Measurements from ENCODE around the gene TXNDC15. TPM values are rescaled to one million over a fixed set of nuclear protein-coding genes. Genes with fewer than 3 reads are reported as not detected.
"Not testable (repeated sequence)": the region's sequence is repeated elsewhere in the genome, so short reads cannot be mapped to it uniquely, and the experiment has no call there.

The TXNDC15 gene
- total RNA-seq, result 10 to 100 TPM; 69.9 TPM

DNA sequence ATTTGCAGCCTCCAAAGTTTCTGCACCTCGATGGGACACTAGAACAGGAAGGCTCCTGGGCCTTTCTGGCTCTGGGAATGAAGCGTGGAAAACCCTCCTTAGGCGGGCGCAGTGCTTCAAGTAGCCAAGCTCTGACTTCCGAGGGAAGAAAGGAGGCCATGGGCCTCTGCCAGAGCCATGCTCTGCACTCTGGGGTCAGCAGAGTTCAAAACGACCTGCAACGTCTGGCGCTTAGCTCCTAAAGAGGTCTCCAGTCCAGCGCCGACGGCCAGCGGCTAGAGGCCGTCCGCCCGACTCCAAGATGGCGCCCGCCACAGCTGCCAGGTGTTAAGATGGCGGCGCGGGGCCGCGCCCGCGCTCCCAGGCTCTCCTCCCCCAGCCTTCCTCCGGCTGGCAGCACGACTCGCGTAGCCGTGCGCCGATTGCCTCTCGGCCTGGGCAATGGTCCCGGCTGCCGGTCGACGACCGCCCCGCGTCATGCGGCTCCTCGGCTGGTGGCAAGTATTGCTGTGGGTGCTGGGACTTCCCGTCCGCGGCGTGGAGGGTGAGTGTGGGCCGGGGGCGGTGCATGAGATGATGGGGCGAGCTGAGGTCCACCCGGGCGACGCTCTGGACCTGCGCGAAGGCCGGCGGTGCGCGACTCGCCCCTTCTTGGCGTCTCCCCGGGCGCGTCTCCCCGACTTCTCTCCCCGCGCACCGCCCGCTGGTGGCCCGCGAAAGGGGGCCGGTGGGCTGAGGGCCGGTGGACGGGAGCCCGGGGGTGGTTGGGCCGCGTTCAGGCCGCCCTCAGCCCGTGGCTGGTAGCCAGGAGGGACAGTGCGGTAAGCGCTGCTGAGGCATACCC lies at the start of gene TXNDC15:
TSS of gene TXNDC15 (plus strand) at position 385 of the 844 bp plus-strand sequence. CDS start at position 442, 57 bp downstream.
- peak; percentile 95 to 97 for ATAC-seq
- no peaks in the 10 kb centered on the region for H3K9me3 Mint-ChIP-seq
- peak within 1 kb of the TSS; percentile 95 to 96 for H3K27ac Mint-ChIP-seq
- no peaks in the 10 kb centered on the region for H3K27me3 Mint-ChIP-seq
- peak within 1 kb of the TSS; percentile 95 for H3K4me3 Mint-ChIP-seq
- no peaks in the 10 kb centered on the region for H3K36me3 Mint-ChIP-seq
- H3K4me1 Mint-ChIP-seq (ENCODE audit: low read depth in 2 of 2), result peaks cover 36 to 40% of the 10 kb centered on the region in 2 donors
- peak; percentile 88 for DNase-seq (ENCODE audit: low spot score)

- Mint-ChIP-seq H3K9me3 (no peaks in the 10 kb centered on the region), H3K4me1 (ENCODE audit: low read depth in 2 of 2) (peaks cover 8 to 9% of the 10 kb centered on the region in 2 donors), H3K36me3 (peaks cover 17% of the 10 kb centered on the region), H3K27ac (peak overlapping the region in 1 of 2 donors; percentile 51), H3K27me3 (no peaks in the 10 kb centered on the region), H3K4me3 (no peak overlapping the region)
- ATAC-seq (no peak), DNase-seq (ENCODE audit: low spot score) (no peak)
These were observed 49.5 kb upstream of the TXNDC15 start for GRCh38 chr5:134824681-134825080.

DNA sequence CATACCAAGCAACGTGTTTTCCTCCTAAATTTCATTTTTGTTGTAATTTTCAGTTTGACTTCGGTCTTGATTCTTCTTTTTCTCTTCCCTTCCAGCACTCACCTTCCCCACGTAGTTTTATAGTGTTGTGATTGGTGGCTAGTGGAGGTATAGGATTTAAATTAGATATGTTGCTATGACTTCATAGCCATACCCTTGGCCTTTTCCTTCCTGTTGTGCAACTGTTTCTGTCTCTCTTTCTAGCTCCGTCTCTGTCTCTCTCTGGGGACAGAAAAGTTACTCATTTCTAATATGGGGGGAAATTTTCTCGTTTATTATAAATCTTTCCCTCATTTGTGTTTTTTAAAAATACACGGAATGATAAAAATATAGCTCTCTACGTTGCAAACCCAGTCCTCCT lies 49.0 kb upstream of the TXNDC15 start:
- Mint-ChIP-seq H3K9me3 (no peaks in the 10 kb centered on the region), H3K27ac (peak overlapping the region; percentile 14 to 51), H3K27me3 (no peaks in the 10 kb centered on the region), H3K4me3 (peak overlapping the region; percentile 9), H3K4me1 (ENCODE audit: low read depth in 2 of 2) (peaks cover 8 to 9% of the 10 kb centered on the region in 2 donors), H3K36me3 (peaks cover 17% of the 10 kb centered on the region)
- DNase-seq (ENCODE audit: low spot score), result no peak
- peak in 1 of 2 donors; percentile 65 for ATAC-seq

GRCh38 chr5:134833340-134834032 lies 40.7 kb upstream of the TXNDC15 start:
- no peaks in the 10 kb centered on the region for H3K27me3 Mint-ChIP-seq
- H3K27ac Mint-ChIP-seq, result peak overlapping the region in 1 of 2 donors; percentile 17
- no peaks in the 10 kb centered on the region for H3K4me1 Mint-ChIP-seq (ENCODE audit: low read depth in 2 of 2)
- no peak for ATAC-seq
- H3K36me3 Mint-ChIP-seq, result no peaks in the 10 kb centered on the region
- no peaks in the 10 kb centered on the region for H3K9me3 Mint-ChIP-seq
- DNase-seq (ENCODE audit: low spot score), result no peak
- H3K4me3 Mint-ChIP-seq, result no peak overlapping the region

- H3K9me3 Mint-ChIP-seq, result no peaks in the 10 kb centered on the region
These were observed 38.5 kb upstream of the TXNDC15 start for GRCh38 chr5:134835623-134836022.

GRCh38 chr5:134837530-134838181 lies 36.5 kb upstream of the TXNDC15 start:
- Mint-ChIP-seq H3K9me3 (no peaks in the 10 kb centered on the region), H3K27ac (no peak overlapping the region), H3K36me3 (no peaks in the 10 kb centered on the region), H3K4me1 (ENCODE audit: low read depth in 2 of 2) (no peaks in the 10 kb centered on the region), H3K4me3 (no peak overlapping the region), H3K27me3 (no peaks in the 10 kb centered on the region)
- DNase-seq (ENCODE audit: low spot score), result no peak
- ATAC-seq, result no peak

More at GRCh38 chr5:134835623-134836022, 38.5 kb upstream of the TXNDC15 start:
- Mint-ChIP-seq H3K4me1 (ENCODE audit: low read depth in 2 of 2) (no peaks in the 10 kb centered on the region), H3K27me3 (no peaks in the 10 kb centered on the region), H3K36me3 (no peaks in the 10 kb centered on the region), H3K27ac (no peak overlapping the region), H3K4me3 (no peak overlapping the region)
- DNase-seq (ENCODE audit: low spot score), result no peak
- no peak for ATAC-seq

DNA sequence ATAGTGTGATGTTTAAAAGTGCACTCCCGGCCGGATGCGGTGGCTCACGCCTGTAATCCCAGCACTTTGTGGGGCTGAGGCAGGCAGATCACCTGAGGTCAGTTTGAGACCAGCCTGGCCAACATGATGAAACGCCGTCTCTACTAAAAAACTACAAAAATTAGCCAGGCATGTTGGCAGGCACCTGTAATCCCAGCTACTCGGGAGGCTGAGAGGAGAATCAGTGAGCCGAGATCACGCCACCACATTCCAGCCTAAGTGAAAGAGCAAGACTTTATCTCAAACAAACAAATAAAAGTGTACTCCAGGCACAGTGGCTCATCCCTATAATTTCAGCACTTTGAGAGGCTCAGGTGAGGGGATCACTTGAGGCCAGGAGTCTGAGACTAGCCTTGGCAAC lies 35.8 kb upstream of the TXNDC15 start:
- not testable (repeated sequence) for H3K36me3 Mint-ChIP-seq; H3K4me3 Mint-ChIP-seq; H3K27me3 Mint-ChIP-seq; DNase-seq (ENCODE audit: low spot score); ATAC-seq; H3K9me3 Mint-ChIP-seq; H3K4me1 Mint-ChIP-seq (ENCODE audit: low read depth in 2 of 2); H3K27ac Mint-ChIP-seq

DNA sequence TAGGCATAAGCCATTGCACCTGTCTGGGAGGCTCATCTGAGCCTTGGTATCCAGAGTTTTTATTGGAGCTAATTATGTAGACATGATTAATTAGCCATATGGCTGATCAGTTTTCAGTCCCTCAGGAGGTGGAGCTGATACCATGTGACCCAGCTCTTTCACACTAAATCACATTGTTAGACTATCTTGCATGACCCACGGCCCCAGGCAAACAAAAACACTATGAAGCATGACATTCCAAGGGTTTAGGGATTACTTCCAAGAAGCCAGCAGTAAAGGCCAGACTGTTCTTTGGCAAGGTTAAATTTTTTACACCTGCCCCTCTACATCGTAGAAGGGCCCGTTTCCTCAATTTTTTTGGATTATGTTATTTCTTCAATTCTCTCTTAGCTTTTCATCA lies 33.4 kb upstream of the TXNDC15 start:
- Mint-ChIP-seq H3K27me3 (no peaks in the 10 kb centered on the region), H3K4me3 (no peak overlapping the region), H3K4me1 (ENCODE audit: low read depth in 2 of 2) (peaks cover 10 to 11% of the 10 kb centered on the region in 2 donors), H3K27ac (no peak overlapping the region), H3K36me3 (no peaks in the 10 kb centered on the region), H3K9me3 (no peaks in the 10 kb centered on the region)
- no peak for DNase-seq (ENCODE audit: low spot score)
- no peak for ATAC-seq

- H3K9me3 Mint-ChIP-seq, result no peaks in the 10 kb centered on the region
- H3K27ac Mint-ChIP-seq, result peak overlapping the region; percentile 90 to 98
- no peak for ATAC-seq
- no peak for DNase-seq (ENCODE audit: low spot score)
- peaks cover 10 to 14% of the 10 kb centered on the region in 2 donors for H3K4me1 Mint-ChIP-seq (ENCODE audit: low read depth in 2 of 2)
- no peak overlapping the region for H3K4me3 Mint-ChIP-seq
- H3K36me3 Mint-ChIP-seq, result no peaks in the 10 kb centered on the region
- H3K27me3 Mint-ChIP-seq, result no peaks in the 10 kb centered on the region
These were observed 29.9 kb upstream of the TXNDC15 start for GRCh38 chr5:134844252-134844651.

DNA sequence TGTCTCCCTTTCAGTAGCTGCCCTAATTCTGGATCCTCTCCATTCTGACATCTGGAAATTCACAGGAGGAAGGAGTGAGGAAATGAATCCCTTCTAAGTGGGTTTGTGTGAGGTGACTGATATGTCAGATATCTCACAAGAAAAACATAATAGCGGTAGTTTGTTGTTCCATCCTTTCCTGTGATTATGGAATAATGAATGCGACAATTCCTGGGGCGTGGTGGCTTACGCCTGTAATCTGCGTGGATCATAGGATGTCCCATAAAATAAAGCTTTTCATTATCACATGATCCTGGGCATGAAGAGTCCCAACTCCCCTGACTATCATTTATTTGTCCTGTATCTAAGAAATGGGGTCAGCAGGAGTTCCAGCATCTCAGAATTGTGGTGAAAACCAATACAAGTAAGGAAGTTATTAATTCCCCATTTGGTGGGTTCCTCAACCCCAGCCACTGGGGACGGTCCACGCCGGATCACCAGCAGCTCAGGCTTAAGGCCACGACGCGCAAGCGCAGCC lies 28.8 kb upstream of the TXNDC15 start:
- Mint-ChIP-seq H3K27ac (peak overlapping the region; percentile 90 to 98), H3K4me3 (peak overlapping the region; percentile 93), H3K36me3 (no peaks in the 10 kb centered on the region), H3K4me1 (ENCODE audit: low read depth in 2 of 2) (peaks cover 10 to 17% of the 10 kb centered on the region in 2 donors), H3K27me3 (no peaks in the 10 kb centered on the region), H3K9me3 (no peaks in the 10 kb centered on the region)
- DNase-seq (ENCODE audit: low spot score) (no peak), ATAC-seq (no peak)

DNA sequence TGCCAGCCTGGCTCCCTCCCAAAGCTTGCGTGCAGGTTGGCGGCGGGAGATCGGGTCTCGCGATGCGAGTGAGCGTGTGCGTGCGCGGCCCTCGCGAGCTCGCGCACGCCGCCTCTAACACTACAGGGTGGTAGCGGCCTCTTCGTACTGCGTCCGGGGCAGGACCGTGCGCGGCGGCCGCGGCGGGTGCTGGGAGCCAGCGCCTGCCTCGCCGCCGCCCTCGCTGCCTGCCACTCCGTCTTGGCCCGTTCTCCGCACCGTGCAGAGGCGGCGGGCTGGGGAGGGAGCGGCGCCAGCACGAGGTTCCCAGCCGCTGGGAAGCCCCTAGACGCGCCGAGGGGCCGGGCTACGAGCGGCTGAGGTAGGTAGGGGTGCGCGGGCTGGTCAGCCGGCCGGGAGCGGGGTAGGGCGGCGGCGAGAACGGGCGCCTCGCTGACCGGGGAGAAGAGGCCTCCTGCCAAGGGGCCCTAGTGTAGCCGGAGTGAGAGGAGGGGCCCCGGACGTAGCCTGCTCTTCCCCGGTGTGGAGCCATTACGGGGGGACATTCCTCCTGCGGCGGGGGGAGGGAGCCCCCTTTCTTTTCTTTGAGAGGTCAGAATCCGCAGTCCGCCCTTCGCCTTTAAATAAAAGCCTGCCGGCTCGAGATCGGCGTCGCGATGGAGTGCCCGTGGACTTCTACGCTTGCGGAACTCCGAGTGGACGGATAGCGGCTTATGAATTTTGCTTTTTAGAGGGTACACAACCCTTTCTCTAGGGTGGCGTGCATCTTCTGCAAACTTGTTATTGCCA lies 28.1 kb upstream of the TXNDC15 start, which contains the start of gene C5orf24:
TSS of gene C5orf24 (plus strand) at position 117 of the 789 bp plus-strand sequence. CDS start 8,933 bp downstream, outside the sequence.
- no peaks in the 10 kb centered on the region for H3K9me3 Mint-ChIP-seq
- H3K27ac Mint-ChIP-seq, result peak within 1 kb of the TSS; percentile 90 to 98
- peak; percentile 96 for DNase-seq (ENCODE audit: low spot score)
- H3K27me3 Mint-ChIP-seq, result no peaks in the 10 kb centered on the region
- ATAC-seq, result peak; percentile 98 to 99
- peak within 1 kb of the TSS; percentile 93 for H3K4me3 Mint-ChIP-seq
- H3K4me1 Mint-ChIP-seq (ENCODE audit: low read depth in 2 of 2), result peaks cover 10 to 17% of the 10 kb centered on the region in 2 donors
- no peaks in the 10 kb centered on the region for H3K36me3 Mint-ChIP-seq

DNA sequence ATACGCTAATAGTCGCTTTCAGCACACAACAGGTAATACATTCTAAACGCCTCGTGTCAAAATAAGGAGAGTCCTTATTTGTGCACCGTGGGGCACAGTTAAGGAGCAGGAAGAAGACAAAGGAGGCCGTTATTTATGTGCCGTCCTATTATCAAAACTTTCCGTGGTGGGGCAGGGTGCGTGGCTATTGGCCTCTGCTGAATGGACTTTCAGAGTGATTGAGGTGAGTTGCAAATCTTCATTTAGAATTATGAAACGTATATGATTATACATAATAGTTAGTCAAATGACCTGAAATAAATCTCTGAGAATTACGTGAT lies 27.6 kb upstream of the TXNDC15 start:
- Mint-ChIP-seq H3K4me1 (ENCODE audit: low read depth in 2 of 2) (peaks cover 16 to 17% of the 10 kb centered on the region in 2 donors), H3K27ac (peak overlapping the region; percentile 90 to 98), H3K4me3 (peak overlapping the region; percentile 93), H3K9me3 (no peaks in the 10 kb centered on the region), H3K27me3 (no peaks in the 10 kb centered on the region), H3K36me3 (no peaks in the 10 kb centered on the region)
- DNase-seq (ENCODE audit: low spot score) (no peak), ATAC-seq (peak in 1 of 2 donors; percentile 8)

- not testable (repeated sequence) for ATAC-seq; H3K9me3 Mint-ChIP-seq; H3K27me3 Mint-ChIP-seq; H3K4me3 Mint-ChIP-seq; DNase-seq (ENCODE audit: low spot score); H3K36me3 Mint-ChIP-seq
- Mint-ChIP-seq H3K4me1 (ENCODE audit: low read depth in 2 of 2) (peaks cover 16 to 22% of the 10 kb centered on the region in 2 donors), H3K27ac (peak overlapping the region; percentile 17 to 27)
These were observed 24.7 kb upstream of the TXNDC15 start for GRCh38 chr5:134849434-134849933.
